Raji (cell line): ENCODE data around the gene FBLN1.

ENCODE experiments used
- POLR2A ChIP-seq: IDR thresholded peaks from 2 replicates; pipeline ENCODE4 v1.6.1; 2011; ENCODE audit warnings: low read depth, low read length, control low read depth; ENCODE audit not compliant: insufficient read depth

The FBLN1 gene, protein sequence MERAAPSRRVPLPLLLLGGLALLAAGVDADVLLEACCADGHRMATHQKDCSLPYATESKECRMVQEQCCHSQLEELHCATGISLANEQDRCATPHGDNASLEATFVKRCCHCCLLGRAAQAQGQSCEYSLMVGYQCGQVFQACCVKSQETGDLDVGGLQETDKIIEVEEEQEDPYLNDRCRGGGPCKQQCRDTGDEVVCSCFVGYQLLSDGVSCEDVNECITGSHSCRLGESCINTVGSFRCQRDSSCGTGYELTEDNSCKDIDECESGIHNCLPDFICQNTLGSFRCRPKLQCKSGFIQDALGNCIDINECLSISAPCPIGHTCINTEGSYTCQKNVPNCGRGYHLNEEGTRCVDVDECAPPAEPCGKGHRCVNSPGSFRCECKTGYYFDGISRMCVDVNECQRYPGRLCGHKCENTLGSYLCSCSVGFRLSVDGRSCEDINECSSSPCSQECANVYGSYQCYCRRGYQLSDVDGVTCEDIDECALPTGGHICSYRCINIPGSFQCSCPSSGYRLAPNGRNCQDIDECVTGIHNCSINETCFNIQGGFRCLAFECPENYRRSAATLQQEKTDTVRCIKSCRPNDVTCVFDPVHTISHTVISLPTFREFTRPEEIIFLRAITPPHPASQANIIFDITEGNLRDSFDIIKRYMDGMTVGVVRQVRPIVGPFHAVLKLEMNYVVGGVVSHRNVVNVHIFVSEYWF

DNA sequence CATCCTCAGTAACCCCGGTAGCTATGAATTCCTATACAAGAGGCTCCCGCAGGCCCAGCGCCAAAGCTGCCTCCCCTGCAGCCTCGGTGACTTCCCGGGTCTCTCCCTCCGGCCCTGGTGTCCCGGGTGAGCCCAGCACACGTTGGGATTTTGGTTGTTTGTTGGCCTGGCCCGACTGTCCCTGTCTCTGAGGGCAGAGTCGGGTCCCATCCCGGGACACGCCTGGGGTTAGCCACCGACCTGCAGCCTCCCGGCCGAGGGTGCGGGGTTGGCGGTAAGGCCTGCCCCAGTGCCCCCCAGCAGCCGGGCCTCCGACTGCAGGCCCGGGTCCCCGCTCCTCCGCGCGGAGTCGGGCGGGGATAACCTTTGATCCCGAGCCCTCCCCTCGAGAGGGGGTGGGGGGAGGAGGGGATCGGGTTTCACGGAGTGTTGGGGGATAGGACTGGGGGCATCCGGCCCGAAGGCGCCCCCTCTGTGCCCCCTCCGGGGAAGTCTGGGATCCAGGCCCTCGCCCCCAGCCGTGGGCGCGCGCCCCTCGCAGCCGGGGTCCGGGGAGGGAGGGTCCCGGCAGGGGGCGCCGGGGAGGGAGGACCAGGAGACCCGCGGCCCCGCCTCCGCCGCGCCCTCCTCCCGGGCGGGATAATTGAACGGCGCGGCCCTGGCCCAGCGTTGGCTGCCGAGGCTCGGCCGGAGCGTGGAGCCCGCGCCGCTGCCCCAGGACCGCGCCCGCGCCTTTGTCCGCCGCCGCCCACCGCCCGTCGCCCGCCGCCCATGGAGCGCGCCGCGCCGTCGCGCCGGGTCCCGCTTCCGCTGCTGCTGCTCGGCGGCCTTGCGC, at the start of gene FBLN1:
Gene FBLN1 (plus strand): TSS at position 669 of the 835 bp plus-strand sequence. CDS start 103 bp downstream, at position 772.
- TF ChIP-seq POLR2A: no peak

DNA sequence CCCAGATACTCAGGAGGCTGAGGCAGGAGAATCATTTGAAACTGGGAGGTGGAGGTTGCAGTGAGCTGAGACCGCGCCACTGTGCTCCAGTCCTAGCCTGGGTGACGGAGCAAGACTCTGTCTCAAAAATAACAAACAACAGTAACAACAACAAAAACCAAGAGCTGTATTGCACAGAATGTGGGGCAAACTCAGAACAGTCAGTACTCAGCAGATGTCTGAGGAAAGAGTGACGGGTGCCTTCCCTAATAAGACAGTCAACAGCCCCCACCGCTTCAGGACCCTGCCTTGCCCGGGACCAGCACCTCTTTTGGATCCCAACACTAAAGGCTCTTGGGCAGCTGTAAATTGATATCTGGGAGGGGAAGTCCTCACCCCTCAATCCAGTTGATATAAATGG, 48.9 kb upstream of the FBLN1 start:
- TF ChIP-seq POLR2A: no peak

DNA sequence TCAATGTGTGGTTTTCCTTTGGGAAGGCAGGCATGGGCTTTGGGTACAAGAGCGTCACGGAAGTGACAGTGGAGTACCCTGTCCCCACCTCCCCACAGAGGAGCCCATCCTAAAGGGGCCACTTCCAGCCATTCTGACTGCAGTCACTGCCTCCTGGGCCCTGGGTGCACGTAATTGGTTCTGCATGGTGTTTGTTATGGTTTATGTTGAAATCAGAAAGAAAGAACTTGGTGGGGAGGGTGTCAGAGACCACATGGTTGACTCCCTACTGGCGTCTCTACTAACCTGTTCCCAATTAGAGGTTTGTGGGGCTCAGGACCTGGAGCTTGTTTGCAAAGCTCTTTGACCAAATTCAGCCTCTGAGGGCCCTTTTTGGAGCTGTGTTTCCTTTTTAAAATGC, 48.4 kb upstream of the FBLN1 start:
- TF ChIP-seq POLR2A: no peak

DNA sequence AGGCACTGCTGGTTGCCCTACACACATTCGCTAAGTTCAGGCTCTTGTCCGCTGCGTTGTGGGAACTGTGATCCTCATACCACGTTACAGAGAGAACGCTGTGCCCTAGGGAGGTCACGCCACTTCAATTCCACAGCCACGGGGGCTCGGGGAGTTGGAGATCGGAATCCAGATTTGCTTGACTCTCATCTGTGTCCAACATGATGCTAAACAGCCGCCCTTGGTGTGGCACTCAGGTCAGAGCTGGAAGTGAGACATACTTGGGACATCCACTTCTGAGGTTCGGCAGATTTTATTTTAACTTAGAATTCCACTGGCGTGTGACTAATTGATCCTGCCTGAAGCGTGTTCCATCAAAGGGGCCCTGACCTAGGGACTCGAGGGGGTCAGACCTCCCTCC, 47.5 kb upstream of the FBLN1 start:
- TF ChIP-seq POLR2A: no peak

DNA sequence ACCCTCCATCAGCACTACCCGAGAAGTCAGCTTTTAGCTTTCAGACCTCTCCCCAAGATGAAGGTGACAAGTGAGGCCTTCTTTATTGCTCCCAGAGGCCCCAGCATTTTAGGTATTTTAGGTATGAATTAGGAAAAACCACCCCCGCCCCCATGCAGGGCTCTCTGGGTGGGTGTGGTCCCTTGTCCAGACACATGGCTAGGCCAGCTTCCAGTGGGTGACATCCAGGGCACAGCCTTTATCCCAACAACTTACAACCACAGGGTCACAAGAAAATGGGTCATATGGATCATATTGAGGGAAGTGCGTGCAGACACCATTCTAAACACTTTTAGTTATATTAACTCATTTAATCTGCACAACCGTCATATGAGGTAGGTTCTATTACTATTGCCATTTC, 47.1 kb upstream of the FBLN1 start:
- TF ChIP-seq POLR2A: no peak

DNA sequence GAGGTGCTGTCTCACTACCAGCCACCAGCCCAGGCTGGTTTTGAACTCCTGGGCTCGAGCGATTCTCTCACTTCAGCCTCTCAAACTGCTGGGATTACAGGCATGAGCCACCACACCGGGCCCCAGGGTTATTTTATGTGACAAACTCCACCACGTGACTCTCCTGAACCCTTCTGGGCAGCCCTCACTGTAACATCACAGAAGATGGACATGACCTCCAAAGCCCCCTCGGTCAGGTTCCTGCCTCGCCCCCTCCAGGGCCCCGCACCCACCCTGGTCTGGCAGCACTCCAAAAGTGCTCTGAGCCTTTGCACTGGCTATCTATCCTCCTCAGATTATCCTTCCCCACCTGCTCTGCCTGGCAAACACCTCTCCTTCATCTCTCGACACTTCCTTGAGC, 45.9 kb upstream of the FBLN1 start:
- TF ChIP-seq POLR2A: no peak

DNA sequence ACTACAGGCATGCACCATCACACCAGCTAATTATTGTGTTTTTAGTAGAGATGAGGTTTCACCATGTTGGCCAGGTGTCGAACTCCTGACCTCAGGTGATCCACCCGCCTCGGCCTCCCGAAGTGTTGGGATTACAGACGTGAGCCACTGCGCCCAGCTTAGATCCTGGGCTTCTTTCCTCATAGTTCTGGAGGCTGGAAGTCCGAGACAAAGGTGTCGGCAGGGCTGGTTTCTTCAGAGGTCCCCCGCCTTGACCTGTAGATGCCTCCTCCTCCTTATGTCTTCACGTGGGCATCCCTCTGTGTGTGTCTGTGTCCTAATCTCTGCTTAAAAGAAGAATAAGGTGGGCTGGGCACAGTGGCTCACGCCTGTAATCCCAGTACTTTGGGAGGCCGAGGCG, 44.2 kb upstream of the FBLN1 start:
- no peak for TF ChIP-seq POLR2A

DNA sequence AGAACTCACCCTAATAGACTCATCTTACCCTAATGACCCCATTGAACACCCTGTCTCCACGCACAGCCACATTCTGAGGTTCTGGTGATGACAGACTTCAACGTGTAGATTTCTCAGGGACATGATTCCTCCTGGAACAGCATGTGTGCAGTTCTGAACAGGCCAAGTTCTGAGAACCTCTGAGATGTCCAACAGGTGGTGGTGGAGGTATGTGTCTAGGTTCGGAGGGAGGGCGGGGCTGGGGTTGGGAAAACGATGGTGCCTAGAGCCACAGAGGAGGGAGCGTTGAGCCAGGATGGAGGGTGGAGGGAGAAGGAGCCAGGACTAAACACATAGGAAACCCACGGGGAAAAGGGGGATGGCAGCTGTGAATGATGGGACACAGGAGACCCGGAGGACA, 43.4 kb upstream of the FBLN1 start:
- no peak for TF ChIP-seq POLR2A

DNA sequence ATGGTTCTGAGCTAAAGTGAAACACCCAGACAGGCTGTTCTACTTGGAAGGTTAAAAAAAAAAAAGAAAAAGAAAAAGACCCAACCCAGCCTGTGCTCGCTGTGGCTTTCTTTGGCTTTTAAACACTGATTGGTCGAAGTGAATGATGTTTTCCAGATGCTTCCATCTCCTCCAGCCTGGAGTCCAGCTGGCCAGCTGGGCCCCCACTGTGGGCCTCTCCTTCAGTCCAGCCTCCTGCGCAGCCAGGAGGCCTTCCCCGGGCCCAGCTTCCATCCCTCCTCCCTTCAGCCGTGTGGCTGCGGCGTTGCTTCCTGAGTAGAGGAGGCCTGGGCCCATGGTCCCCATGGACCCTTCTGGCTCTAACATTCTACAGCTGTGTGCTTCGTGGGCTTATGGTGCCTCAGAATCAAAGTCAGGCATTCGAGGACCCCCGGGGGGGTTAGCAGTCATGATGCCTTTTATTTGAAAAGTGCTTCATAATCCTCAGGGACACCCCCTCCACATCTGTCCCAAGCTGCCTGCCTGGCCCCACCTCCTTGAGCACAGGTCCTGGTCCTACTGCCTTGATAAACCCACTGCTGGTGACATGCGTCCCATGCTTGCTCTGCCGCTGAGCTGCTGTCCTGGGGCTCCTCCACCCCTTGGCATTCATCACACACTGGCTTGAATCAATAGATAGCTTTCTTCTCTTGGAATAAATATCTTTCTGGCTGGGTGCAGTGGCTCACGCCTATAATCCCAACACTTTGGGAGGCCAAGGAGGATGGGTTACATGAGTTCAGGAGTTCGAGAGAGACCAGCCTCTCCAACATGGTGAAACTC, 42.2 kb upstream of the FBLN1 start:
- no peak for TF ChIP-seq POLR2A

DNA sequence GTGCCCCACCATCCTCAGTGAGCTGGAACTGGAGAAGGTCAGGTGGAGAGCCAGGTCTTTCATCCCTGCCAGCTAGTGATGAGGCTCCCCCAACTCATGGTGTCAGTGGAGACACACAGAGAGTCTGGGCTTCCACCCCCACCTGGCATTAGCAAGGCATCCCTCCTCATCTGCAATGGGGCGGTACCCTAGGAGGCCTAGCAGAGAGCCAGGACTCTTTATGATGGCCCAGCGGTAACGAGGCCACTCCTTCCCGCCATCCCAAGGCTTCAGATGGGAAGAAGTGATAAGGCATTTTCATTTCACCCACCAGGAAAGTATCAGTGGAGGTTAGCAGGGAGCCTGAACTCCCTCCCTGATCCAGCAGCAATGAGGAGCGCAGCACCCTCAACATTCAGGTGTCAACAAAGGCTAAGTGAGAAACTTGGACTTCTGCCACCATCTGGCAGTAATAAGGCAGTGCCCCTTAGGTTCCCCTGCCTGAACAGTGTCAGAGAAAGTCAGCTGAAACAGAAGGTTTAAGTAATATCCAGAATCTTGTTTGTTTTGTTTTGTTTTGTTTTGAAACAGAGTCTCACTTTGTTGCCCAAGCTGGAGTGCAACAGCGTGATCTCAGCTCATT, 40.5 kb upstream of the FBLN1 start:
- TF ChIP-seq POLR2A: no peak

DNA sequence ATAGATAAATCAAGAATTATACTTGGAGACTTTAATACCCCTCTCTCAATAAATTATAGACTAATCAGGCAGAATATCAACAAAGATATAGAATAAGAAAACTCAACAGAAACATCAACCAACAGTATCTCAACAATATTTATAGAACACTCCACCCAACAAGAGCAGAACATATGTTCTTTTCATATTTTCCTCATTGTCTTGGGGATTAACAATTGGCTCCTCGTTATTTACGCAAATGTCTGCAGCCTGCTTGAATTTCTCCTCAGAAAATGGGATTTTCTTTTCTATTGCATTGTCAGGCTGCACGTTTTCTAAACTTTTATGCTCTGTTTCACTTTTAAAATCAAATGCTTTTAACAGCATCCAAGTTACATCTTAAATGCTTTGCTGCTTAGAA, 37.0 kb upstream of the FBLN1 start:
- no peak for TF ChIP-seq POLR2A

DNA sequence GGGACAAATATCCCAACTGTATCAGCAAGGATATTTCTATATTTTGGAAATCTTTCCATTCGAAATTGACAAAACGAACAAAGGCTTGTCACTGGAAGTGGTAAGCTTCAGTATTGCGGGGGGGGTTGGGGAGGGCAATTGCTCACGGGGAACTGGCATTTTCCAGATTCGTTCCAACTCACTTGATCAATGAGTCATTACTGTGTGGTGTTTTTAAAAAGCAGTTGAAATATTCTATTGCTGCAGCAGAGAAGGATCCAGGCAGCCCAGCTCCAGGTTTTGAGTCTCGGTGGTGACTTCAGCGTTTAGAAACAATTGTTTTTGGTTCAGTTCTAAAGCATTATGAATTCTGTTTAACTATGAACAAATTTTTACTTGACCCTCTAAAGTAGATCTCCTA, 33.8 kb upstream of the FBLN1 start:
- no peak for TF ChIP-seq POLR2A

DNA sequence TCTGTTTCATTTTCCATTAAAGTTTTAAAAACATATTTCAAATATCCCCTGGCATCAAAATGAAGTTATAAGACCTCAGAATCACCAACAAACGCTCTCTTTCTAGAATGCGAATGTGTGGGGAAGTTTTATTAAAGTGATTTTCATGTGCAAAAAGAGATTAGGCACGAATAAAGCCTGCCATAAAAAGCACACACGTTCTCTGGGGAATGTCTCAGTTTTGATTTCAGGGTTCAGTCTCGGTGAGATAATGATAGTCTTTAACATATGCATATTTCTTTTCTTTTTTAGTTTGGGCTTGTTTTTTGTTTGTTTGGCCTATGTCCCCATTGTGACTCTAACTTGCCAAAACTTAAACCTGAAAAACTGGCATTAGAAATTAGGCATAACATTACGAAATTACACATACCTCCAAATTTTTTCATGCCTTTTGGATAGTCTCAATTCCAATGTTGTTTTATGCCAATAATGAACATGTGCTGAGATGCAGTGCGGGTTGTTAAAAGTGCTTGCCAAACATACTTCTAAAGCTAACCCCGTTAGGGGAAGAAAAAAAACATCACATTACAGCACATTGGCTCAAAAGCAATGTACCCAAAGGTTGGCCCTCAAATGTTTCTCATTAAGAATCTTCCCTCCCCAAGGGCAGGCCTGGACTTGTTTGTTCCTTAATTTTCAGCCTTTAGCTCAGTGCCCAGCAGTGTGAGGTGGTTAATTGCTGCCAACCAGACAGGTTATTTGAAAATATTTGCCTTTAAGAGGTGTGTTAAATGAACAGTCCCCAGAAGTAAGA, 33.2 kb upstream of the FBLN1 start:
- no peak for TF ChIP-seq POLR2A

DNA sequence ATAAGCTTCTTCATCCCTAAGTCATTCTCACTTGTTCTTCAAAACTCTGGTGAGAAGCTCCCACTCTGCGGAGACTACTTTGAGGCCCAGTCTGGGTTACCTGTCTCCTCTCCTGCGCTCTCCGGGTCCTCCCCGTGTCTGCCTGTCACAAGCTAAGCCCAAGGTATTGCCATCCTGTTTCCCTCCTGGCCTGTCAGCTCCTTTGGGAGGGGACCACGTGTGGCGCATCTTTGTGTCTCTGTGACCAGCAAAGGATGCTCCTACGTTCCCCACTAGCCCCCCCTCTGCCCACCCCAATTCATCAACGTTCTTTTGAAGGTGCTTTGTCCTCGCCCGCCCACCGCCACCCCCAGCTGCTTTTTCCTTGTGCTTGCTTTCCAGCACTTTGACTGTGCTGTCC, 31.8 kb upstream of the FBLN1 start:
- no peak for TF ChIP-seq POLR2A

DNA sequence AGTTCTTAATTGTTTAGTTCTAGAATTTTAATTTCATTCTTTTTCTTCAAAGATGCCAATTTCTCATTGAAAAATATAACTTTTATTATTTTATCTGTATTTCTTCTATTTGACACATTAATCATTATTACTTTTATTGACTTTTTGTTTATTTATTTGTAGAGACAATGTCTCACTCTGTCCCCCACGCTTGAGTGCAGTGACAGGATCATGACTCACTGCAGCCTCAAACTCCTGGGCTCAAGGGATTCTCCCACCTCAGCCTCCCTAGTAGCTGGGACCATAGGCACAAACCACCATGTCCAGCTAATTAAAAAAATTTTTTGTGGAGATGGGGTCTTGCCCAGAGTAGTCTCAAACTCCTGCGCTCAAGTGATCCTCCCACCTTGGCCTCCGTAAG, 30.3 kb upstream of the FBLN1 start:
- no peak for TF ChIP-seq POLR2A
